ENCODE data around the gene SPATC1L.

DNA sequence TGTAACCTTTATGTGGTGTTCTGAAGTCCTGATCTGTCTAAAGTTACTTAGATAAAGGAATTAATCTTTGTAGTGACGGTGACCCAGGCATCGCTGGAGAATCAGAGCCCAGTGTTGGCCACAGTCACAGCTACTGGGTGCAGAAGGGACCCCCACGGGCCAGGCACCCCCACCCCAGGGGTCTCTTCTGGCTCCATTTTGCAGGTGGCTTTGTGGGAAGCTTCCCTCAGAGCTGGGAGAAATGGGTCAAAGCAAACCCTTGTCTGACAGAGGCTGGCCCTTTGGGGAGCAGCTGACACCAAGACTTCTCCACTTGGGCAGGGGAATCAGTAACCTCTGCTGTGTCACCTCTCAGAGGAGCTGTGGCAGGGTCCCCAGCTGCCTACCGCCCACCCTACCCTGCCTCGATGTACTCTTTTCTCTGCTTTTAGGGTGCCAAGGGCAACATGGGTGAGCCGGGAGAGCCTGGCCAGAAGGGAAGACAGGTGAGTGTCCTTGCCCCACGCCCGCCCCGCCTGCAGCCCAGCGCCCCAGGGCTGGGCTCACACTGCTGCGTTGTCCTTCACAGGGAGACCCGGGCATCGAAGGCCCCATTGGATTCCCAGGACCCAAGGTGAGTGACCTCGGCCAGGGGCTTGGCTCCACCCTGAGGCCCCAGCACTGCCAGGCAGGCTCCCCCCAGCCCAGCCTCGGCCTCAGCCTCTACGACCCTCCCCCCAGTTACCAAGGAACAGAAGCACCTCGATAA is 68.6 kb downstream of the SPATC1L start:
- TF ChIP-seq SIN3A (IDR thresholded peaks at IDR 0.05; ENCODE audit: borderline replicate concordance, insufficient read depth, low read length), result no peak
- TF ChIP-seq POLR2AphosphoS5 (IDR thresholded peaks at IDR 0.05; ENCODE audit: low read depth, low read length), result no peak
